ENCODE results near the gene TCHHL1. TPM values are rescaled to one million over a fixed set of nuclear protein-coding genes. Genes with fewer than 3 reads are reported as not detected.

Gene TCHHL1
- not detected for total RNA-seq

DNA sequence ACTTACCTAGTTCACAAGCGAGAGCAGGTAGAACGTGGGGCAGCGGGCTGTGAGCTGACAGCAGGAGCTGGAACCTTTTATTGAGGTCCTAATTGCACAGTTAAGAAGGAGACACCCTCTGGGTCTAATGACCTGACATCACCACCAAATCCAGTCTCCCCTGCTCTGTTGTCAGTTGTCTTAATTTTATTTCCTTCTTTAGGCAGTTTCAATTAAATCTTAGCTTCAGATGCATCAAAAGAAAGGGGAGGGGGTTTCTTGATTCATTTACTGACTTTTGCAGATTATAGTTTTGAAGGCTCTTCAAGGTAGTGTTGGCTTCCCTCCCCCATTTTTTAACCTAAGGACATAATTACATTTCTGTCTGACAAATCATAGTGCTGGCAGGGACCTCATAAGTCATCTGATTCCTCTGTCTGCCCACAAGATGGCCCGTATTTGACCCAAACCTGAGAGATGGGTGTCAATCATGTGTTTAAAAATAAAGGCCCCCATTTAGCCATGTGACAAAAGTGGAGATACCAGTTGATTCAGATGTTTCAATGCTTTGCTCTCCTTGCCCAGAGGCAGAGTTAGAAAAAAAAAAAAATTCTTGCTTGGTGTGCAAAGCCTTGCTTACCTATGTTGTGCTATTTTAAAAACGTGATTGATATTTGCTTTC, at the start of gene TCHHL1:
Gene TCHHL1, minus strand, starts transcription at position 51 of the 661 bp plus-strand sequence. CDS start 921 bp downstream, outside the sequence.

DNA sequence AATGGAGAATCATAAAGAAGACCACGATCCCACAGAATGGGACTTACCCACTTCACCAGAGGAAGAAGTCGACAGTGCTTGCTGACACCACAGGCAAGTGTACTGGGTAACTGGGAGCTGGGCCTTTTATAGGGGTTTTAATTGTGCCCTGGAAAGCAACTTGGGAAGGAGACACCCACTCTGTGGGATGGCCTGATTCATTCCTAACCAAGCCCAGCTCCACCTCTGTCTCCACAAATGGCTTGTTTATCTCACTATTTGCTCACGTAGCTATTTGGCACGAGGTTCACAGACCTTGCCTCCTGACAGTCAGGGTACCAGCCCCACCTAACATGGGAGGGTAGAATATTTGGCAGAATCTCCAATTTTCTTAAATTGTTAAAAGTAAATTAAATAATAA, 26.5 kb upstream of the TCHHL1 start, which contains the start of gene TCHH:
Gene TCHH, minus strand, starts transcription at position 101 of the 400 bp plus-strand sequence. CDS start 1,364 bp downstream, outside the sequence.

DNA sequence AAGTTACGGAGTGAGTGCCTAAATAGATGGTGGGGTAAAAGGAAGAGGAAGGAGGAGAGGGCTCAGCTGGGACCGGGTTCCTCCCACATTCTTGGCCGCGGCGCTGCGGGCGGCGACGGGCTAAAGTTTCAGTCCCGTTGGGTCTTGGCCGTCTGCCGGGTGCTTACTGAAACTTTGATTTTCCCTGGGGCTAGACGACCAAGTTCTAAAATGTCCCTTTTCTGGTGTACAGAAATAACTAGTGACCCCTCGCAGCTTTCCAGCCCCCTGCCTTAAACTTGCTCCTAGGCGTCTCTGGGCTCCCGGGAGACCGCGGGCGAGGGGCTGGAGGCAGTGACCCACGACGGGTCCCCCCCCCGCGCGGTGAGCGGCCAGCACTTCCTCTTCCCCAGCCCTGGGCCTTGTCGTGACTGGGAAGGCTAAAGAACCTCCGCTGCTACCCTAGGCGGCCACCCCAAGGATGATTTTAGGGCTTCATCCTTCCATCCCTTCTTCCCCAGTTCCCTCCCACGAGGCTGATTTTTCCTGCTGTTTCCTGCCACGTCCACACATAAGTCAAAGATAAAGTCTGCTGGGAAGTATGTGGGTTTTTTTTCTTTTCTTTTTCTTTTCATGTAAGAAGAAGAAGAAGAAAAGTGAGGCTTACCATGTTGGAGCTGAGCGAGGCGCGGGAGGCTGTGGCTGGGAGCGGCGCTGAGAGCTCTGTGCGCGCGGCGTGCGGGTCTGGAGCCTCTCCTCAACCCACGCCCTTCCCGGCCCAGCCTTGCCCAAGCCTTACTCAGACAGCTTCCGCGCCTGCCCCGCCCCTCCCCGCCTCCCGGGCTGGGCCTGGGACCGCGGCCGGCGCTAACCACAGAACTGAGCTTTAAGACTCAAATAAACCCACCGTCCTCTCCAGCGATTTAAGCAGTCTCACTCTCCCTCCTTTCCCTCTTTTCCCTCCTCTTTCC, 52.3 kb downstream of the TCHHL1 start, which contains the start of gene S100A11:
Gene S100A11, minus strand, starts transcription at position 738 of the 950 bp plus-strand sequence. Its CDS starts 89 bp downstream, at position 649.

Small RNAs within 50 kb of the gene (small RNA-seq; reads per million reads assigned to genes)
- not detected for gene SPTLC1P4 (ENCODE audit: low replicate concordance)

Other genes starting within 250 kb of the TCHHL1 start
- gene C2CD4D, start 249.2 kb downstream of the TCHHL1 start, total RNA-seq = 0.12 TPM
- gene THEM5, start 235.4 kb downstream of the TCHHL1 start, total RNA-seq = 0.41 TPM
- 18.5 TPM for gene THEM4, start 179.6 kb downstream of the TCHHL1 start, total RNA-seq
- gene S100A10, start 95.2 kb downstream of the TCHHL1 start, total RNA-seq = 76.5 TPM
- gene S100A11, start 52.1 kb downstream of the TCHHL1 start, total RNA-seq = 48.2 TPM
- 0.06 TPM for gene TCHH, start 26.4 kb upstream of the TCHHL1 start, total RNA-seq
- not detected for gene RPTN, start 70.2 kb upstream of the TCHHL1 start, total RNA-seq
- gene HRNR, start 135.1 kb upstream of the TCHHL1 start, total RNA-seq = not detected
- 0.29 TPM for gene FLG, start 236.2 kb upstream of the TCHHL1 start, total RNA-seq